HG02973 (cell line): ENCODE data around the gene ELFN2.

Experiments
- ATAC-seq: cut with Tn5 transposase; IDR thresholded peaks from one replicate; pipeline ENCODE4 v1.9.1; 2021; ENCODE audit warnings: moderate library complexity; ENCODE audit not compliant: unreplicated experiment

The ELFN2 gene

DNA sequence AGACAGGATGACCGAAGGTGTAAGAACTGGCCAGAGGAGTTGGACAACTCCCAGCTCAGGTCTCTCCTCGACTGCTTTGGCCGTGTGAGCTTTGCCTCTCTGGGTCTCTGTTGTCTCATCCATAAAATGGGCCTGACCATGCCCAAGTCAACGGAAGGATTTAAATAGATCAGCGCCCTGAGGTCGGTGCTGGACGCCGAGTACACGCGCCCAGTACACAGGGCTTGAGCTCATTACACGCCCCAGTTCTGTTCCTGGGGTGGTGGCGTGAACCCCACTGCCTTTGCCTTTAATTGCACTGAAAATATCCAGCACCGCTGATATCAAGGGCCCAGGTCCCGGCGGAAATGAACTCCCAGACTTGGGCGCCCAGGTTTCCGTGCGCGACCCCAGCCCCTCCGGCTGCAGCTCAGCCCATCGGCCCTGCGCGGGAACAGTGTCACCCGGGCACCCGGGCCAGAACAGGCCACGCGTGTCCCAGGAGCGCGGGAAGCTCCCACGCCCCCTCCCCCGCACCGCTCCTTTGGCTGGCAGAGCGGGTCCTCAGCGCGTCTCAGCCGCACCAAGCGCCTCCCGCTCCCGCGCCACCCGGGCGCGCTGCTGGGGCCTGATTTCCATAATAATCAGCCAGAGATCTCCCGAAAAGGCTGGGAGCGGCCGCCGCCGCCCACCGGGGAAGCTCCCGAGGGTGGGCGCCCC, 102.8 kb downstream of the ELFN2 start:
- no peak for ATAC-seq

DNA sequence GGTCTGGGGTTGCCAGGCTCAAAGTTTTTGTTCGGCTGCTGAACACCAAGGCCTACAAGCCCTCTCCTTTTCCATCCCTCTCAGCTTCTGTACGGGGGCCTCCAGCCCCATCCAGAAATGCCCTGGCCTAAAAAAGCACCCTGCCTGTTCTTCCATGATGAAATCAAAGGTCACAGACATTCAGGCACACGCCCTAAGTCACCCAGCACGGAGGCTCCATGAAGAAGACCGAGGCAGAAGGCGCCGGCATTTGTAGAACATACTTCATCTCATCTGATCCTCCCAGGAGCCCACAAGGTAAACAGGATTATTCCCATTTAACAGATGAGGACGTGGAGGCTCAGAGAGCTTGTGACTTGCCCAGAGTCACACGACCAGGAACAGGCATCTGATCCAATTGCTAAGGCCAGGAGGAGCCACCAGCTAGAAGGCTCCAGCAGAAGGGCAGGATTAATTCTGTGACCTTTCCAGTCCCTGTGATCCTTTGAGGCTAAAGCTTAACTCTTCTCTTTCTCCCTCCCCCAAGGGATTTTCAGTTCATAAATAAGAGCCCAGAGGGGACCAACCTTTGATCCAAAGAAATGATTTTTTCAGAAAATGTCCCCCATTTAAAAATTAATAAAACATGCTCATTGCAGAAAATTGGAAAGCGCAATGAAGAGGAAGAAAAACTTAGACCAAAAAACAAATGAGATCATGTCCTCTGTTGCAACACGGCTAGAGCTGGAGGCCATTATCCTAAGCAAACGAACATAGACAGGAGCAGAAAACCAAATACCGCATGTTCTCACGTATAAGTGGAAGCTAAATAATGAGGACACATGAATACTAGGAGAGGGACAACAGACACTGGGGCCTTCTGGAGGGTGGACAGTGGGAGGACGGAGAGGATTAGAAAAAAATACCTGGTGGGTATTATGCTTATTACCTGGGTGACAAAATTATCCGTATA, 106.3 kb downstream of the ELFN2 start:
- no peak for ATAC-seq

DNA sequence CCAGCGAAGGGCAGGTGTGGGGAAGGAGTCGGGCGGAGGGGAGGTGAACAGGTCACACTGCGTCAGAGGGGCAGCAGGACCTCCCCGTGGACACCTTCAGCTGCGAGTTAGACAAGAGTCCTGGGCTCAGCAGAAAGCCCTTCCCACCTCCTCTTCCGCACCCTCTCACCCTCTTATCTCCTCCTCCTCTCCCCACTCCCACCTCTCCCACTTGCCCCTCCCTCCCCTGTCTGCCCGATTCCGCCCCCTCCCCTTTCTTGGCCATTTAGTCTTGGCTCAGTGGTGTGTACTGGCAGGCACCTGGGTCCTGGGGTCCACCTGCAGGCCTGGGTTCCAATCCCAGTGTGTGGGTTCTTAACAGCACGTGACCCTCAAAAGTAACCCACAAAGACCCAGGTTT, 107.8 kb downstream of the ELFN2 start:
- ATAC-seq, result no peak

DNA sequence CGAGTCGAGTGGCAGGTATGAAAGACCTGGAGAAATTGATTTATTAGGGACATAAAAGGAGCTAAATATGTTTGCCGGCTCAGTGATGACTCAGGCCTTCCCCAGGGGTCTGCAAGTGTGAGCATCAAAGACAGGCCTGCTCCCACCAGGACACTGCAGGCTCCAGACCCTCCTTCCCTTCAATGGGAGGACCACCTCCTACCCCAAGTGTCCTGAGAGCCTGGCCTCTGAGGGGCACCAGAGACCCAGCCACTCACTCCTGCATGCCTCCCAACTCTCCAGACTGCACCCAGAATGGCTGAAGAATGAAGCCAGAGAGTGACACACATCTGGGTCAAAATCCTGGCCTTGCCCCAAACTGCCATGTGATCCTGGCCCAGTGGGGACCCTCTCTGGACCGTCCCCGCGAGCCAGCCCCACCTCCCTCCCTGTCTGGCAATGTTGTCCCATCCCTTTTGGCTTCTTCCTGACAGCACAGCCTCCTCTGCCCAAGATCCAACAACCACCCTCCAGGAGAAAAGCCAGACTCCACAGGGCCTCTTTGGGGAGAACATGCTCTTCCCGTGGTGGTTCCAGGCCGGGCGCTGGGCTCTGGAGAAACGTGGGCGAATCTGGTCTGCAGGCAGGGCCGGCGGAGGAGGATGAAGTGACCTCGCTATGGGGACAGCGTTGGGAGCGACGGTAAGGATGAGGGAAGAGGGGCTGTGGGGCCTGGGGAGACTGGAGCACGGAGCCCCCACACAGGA, 108.7 kb downstream of the ELFN2 start:
- no peak for ATAC-seq
